ENCODE measurements around the gene CRBN.

GRCh38 chr3:3209057-3209456, 29.6 kb upstream of the CRBN start:
- TF ChIP-seq CTCF (IDR thresholded peaks at IDR 0.05) (no peak), ZFX (IDR thresholded peaks at IDR 0.05; ENCODE audit: borderline replicate concordance) (no peak)
